Measurements from ENCODE around the gene CAMP.
A peak's percentile ranks its signal among the peaks of the same experiment; 100 is the strongest.

Gene CAMP

GRCh38 chr3:48225587-48225986, 2.3 kb downstream of the CAMP start:
- Histone ChIP-seq H2BK15ac (ENCODE audit: low read depth, poor library complexity, severe bottlenecking) (no peak overlapping the region), H3K4me3 (ENCODE audit: insufficient read depth in 1 of 2, low read depth in 1 of 2, low read length in 2 of 2) (no peak overlapping the region), H3K36me3 (ENCODE audit: control insufficient read depth in 1 of 2, insufficient read depth in 2 of 2, low read depth in 1 of 2, low read length in 2 of 2) (no peaks in the 10 kb centered on the region), H3K4ac (ENCODE audit: low read depth in 1 of 2, low read length in 2 of 2) (no peak overlapping the region), H4K8ac (ENCODE audit: low read length) (no peak overlapping the region), H4K91ac (ENCODE audit: low read length) (no peak overlapping the region), H3K14ac (ENCODE audit: low read length in 2 of 2) (no peak overlapping the region), H3K18ac (ENCODE audit: low read depth in 1 of 2, low read length in 2 of 2) (no peak overlapping the region), H2AFZ (ENCODE audit: low read depth, low read length) (no peak overlapping the region), H2AK5ac (ENCODE audit: low read length, severe bottlenecking) (no peak overlapping the region), H3K9ac (ENCODE audit: low read length) (no peak overlapping the region), H2BK12ac (ENCODE audit: low read length in 2 of 2) (no peak overlapping the region), H3K79me1 (replicated peaks; ENCODE audit: low read length, poor library complexity, severe bottlenecking) (no peaks in the 10 kb centered on the region), H2BK120ac (ENCODE audit: low read depth, low read length) (no peak overlapping the region), H3K9me3 (ENCODE audit: control insufficient read depth, low read length) (no peaks in the 10 kb centered on the region), H3K23ac (ENCODE audit: low read length in 2 of 2) (no peak overlapping the region), H3K27me3 (ENCODE audit: control insufficient read depth in 1 of 2, insufficient read depth in 1 of 2, low read length in 2 of 2) (peaks cover 15 to 38% of the 10 kb centered on the region in 2 experiments), H3K4me2 (ENCODE audit: low read length, poor library complexity, severe bottlenecking) (no peak overlapping the region), H3K27ac (ENCODE audit: low read length, poor library complexity, severe bottlenecking) (no peak overlapping the region), H3K4me1 (ENCODE audit: control insufficient read depth, insufficient read depth, low read depth, low read length) (no peaks in the 10 kb centered on the region), H2BK5ac (ENCODE audit: low read depth, low read length, poor library complexity, severe bottlenecking) (no peak overlapping the region)
- DNase-seq: no peak
- WGBS: 86% methylated on average over 1 of the region's 3 CpGs

GRCh38 chr3:48226939-48227338, 3.6 kb downstream of the CAMP start:
- no peak overlapping the region for H2BK15ac ChIP-seq (ENCODE audit: low read depth, poor library complexity, severe bottlenecking)
- no peak overlapping the region for H2BK12ac ChIP-seq (ENCODE audit: low read length in 2 of 2)
- H2AK5ac ChIP-seq (ENCODE audit: low read length, severe bottlenecking): no peak overlapping the region
- no peak overlapping the region for H3K9ac ChIP-seq (ENCODE audit: low read length)
- no peak overlapping the region for H4K91ac ChIP-seq (ENCODE audit: low read length)
- no peak overlapping the region for H3K18ac ChIP-seq (ENCODE audit: low read depth in 1 of 2, low read length in 2 of 2)
- no peak overlapping the region for H3K4ac ChIP-seq (ENCODE audit: low read depth in 1 of 2, low read length in 2 of 2)
- H3K27ac ChIP-seq (ENCODE audit: low read length, poor library complexity, severe bottlenecking): no peak overlapping the region
- 55% methylated on average over 3 of the region's 3 CpGs for WGBS
- no peak overlapping the region for H2AFZ ChIP-seq (ENCODE audit: low read depth, low read length)
- no peaks in the 10 kb centered on the region for H3K79me1 ChIP-seq (replicated peaks; ENCODE audit: low read length, poor library complexity, severe bottlenecking)
- no peaks in the 10 kb centered on the region for H3K4me1 ChIP-seq (ENCODE audit: control insufficient read depth, insufficient read depth, low read depth, low read length)
- H3K9me3 ChIP-seq (ENCODE audit: control insufficient read depth, low read length): no peaks in the 10 kb centered on the region
- no peak overlapping the region for H2BK5ac ChIP-seq (ENCODE audit: low read depth, low read length, poor library complexity, severe bottlenecking)
- H3K23ac ChIP-seq (ENCODE audit: low read length in 2 of 2): no peak overlapping the region
- no peak overlapping the region for H4K8ac ChIP-seq (ENCODE audit: low read length)
- H3K4me2 ChIP-seq (ENCODE audit: low read length, poor library complexity, severe bottlenecking): no peak overlapping the region
- no peak overlapping the region for H3K4me3 ChIP-seq (ENCODE audit: insufficient read depth in 1 of 2, low read depth in 1 of 2, low read length in 2 of 2)
- DNase-seq: no peak
- no peaks in the 10 kb centered on the region for H3K36me3 ChIP-seq (ENCODE audit: control insufficient read depth in 1 of 2, insufficient read depth in 2 of 2, low read depth in 1 of 2, low read length in 2 of 2)
- H3K14ac ChIP-seq (ENCODE audit: low read length in 2 of 2): no peak overlapping the region
- no peak overlapping the region for H2BK120ac ChIP-seq (ENCODE audit: low read depth, low read length)
- H3K27me3 ChIP-seq (ENCODE audit: control insufficient read depth in 1 of 2, insufficient read depth in 1 of 2, low read length in 2 of 2): peaks cover 5 to 38% of the 10 kb centered on the region in 2 experiments

GRCh38 chr3:48232232-48232631, 8.9 kb downstream of the CAMP start:
- Histone ChIP-seq H3K4me3 (ENCODE audit: insufficient read depth in 1 of 2, low read depth in 1 of 2, low read length in 2 of 2) (no peak overlapping the region), H2BK12ac (ENCODE audit: low read length in 2 of 2) (no peak overlapping the region), H3K4ac (ENCODE audit: low read depth in 1 of 2, low read length in 2 of 2) (no peak overlapping the region), H3K27me3 (ENCODE audit: control insufficient read depth in 1 of 2, insufficient read depth in 1 of 2, low read length in 2 of 2) (peaks cover 0 to 5% of the 10 kb centered on the region in 2 experiments), H3K14ac (ENCODE audit: low read length in 2 of 2) (no peak overlapping the region), H2BK5ac (ENCODE audit: low read depth, low read length, poor library complexity, severe bottlenecking) (no peak overlapping the region), H4K8ac (ENCODE audit: low read length) (no peak overlapping the region), H3K79me1 (replicated peaks; ENCODE audit: low read length, poor library complexity, severe bottlenecking) (no peaks in the 10 kb centered on the region), H2BK15ac (ENCODE audit: low read depth, poor library complexity, severe bottlenecking) (no peak overlapping the region), H2AFZ (ENCODE audit: low read depth, low read length) (no peak overlapping the region), H3K18ac (ENCODE audit: low read depth in 1 of 2, low read length in 2 of 2) (no peak overlapping the region), H2BK120ac (ENCODE audit: low read depth, low read length) (no peak overlapping the region), H3K9ac (ENCODE audit: low read length) (no peak overlapping the region), H3K4me2 (ENCODE audit: low read length, poor library complexity, severe bottlenecking) (no peak overlapping the region), H3K9me3 (ENCODE audit: control insufficient read depth, low read length) (no peaks in the 10 kb centered on the region), H3K4me1 (ENCODE audit: control insufficient read depth, insufficient read depth, low read depth, low read length) (no peaks in the 10 kb centered on the region), H3K36me3 (ENCODE audit: control insufficient read depth in 1 of 2, insufficient read depth in 2 of 2, low read depth in 1 of 2, low read length in 2 of 2) (no peaks in the 10 kb centered on the region), H3K27ac (ENCODE audit: low read length, poor library complexity, severe bottlenecking) (no peak overlapping the region), H3K23ac (ENCODE audit: low read length in 2 of 2) (no peak overlapping the region), H4K91ac (ENCODE audit: low read length) (no peak overlapping the region), H2AK5ac (ENCODE audit: low read length, severe bottlenecking) (no peak overlapping the region)
- WGBS: 85% methylated on average over 4 of the region's 4 CpGs
- DNase-seq: no peak

GRCh38 chr3:48232734-48233133, 9.4 kb downstream of the CAMP start:
- Histone ChIP-seq H3K4me2 (ENCODE audit: low read length, poor library complexity, severe bottlenecking) (no peak overlapping the region), H4K8ac (ENCODE audit: low read length) (peak overlapping the region; percentile 66), H3K36me3 (ENCODE audit: control insufficient read depth in 1 of 2, insufficient read depth in 2 of 2, low read depth in 1 of 2, low read length in 2 of 2) (no peaks in the 10 kb centered on the region), H2AK5ac (ENCODE audit: low read length, severe bottlenecking) (no peak overlapping the region), H3K4me3 (ENCODE audit: insufficient read depth in 1 of 2, low read depth in 1 of 2, low read length in 2 of 2) (no peak overlapping the region), H3K9ac (ENCODE audit: low read length) (peak overlapping the region; percentile 35), H3K27me3 (ENCODE audit: control insufficient read depth in 1 of 2, insufficient read depth in 1 of 2, low read length in 2 of 2) (peaks cover 0 to 3% of the 10 kb centered on the region in 2 experiments), H2AFZ (ENCODE audit: low read depth, low read length) (no peak overlapping the region), H4K91ac (ENCODE audit: low read length) (no peak overlapping the region), H3K4me1 (ENCODE audit: control insufficient read depth, insufficient read depth, low read depth, low read length) (no peaks in the 10 kb centered on the region), H2BK120ac (ENCODE audit: low read depth, low read length) (no peak overlapping the region), H3K18ac (ENCODE audit: low read depth in 1 of 2, low read length in 2 of 2) (no peak overlapping the region), H2BK12ac (ENCODE audit: low read length in 2 of 2) (no peak overlapping the region), H3K9me3 (ENCODE audit: control insufficient read depth, low read length) (no peaks in the 10 kb centered on the region), H2BK5ac (ENCODE audit: low read depth, low read length, poor library complexity, severe bottlenecking) (no peak overlapping the region), H3K4ac (ENCODE audit: low read depth in 1 of 2, low read length in 2 of 2) (no peak overlapping the region), H3K79me1 (replicated peaks; ENCODE audit: low read length, poor library complexity, severe bottlenecking) (no peaks in the 10 kb centered on the region), H3K23ac (ENCODE audit: low read length in 2 of 2) (no peak overlapping the region), H3K14ac (ENCODE audit: low read length in 2 of 2) (no peak overlapping the region), H2BK15ac (ENCODE audit: low read depth, poor library complexity, severe bottlenecking) (no peak overlapping the region), H3K27ac (ENCODE audit: low read length, poor library complexity, severe bottlenecking) (no peak overlapping the region)
- DNase-seq: peak; percentile 61
- 71% methylated on average over 5 of the region's 6 CpGs for WGBS
